Retinal pigment epithelial cell (primary cell): Measurements from ENCODE around the gene SERP2.

Experiments
- DNase-seq: peaks from one replicate; pipeline ENCODE4 v3.0.0-alpha.2; 2010; ENCODE audit warnings: low read depth
- H3K4me3 ChIP-seq: 2 replicates; pipeline ENCODE4 v1.5.1; 2011; ENCODE audit warnings: mild to moderate bottlenecking, low read length, control low read depth, moderate library complexity
- CTCF ChIP-seq: conservative IDR thresholded peaks from 2 replicates; pipeline ENCODE4 v1.5.1; 2011; ENCODE audit warnings: low read depth, low read length, control low read depth, inconsistent platforms

SERP2 gene

GRCh38 chr13:44378277-44378676 lies 4.7 kb downstream of the SERP2 start:
- H3K4me3 ChIP-seq: no peak overlapping the region
- no peak for TF ChIP-seq CTCF
- no peak for DNase-seq

GRCh38 chr13:44379885-44380284 lies 6.3 kb downstream of the SERP2 start:
- no peak for TF ChIP-seq CTCF
- no peak overlapping the region for H3K4me3 ChIP-seq
- DNase-seq: no peak

- no peak for DNase-seq
- no peak overlapping the region for H3K4me3 ChIP-seq
- no peak for TF ChIP-seq CTCF
Observed at GRCh38 chr13:44380404-44381165, 7.0 kb downstream of the SERP2 start.

GRCh38 chr13:44382635-44383145 lies 9.1 kb downstream of the SERP2 start:
- TF ChIP-seq CTCF: no peak
- DNase-seq: no peak
- H3K4me3 ChIP-seq: no peak overlapping the region

GRCh38 chr13:44383945-44384344 lies 10.3 kb downstream of the SERP2 start:
- no peak for DNase-seq
- no peak for TF ChIP-seq CTCF
- H3K4me3 ChIP-seq: no peak overlapping the region

GRCh38 chr13:44384778-44385177 lies 11.2 kb downstream of the SERP2 start:
- H3K4me3 ChIP-seq: no peak overlapping the region
- no peak for DNase-seq
- no peak for TF ChIP-seq CTCF

GRCh38 chr13:44385401-44385800 lies 11.8 kb downstream of the SERP2 start:
- H3K4me3 ChIP-seq: no peak overlapping the region
- TF ChIP-seq CTCF: no peak

More at GRCh38 chr13:44385401-44385800, 11.8 kb downstream of the SERP2 start:
- no peak for DNase-seq
